SK-N-SH (cell line): ENCODE measurements around the gene MEIS1. TPM values are rescaled to one million over a fixed set of nuclear protein-coding genes. Genes with fewer than 3 reads are reported as not detected.

Experiments
- CTCF ChIA-PET: fragments of 300-600, 350-600 bp; formaldehyde crosslinking; extraction: SDS; loops from one replicate; lab custom pipeline; 2021; lab: Yijun Ruan, JAX
- POLR2A ChIA-PET: fragments of 350-600 bp; sonication (Branson Sonifier 250); formaldehyde crosslinking; extraction: SDS; loops from one replicate; lab custom pipeline; 2020; ENCODE audit warnings: antibody characterized with exemption, inconsistent platforms; lab: Yijun Ruan, JAX
- DNase-seq: peaks from one replicate; pipeline ENCODE4 v3.0.0; 2012
- H2AFZ ChIP-seq: fragments of 200-600 bp; sonication (generic); 2 replicates; pipeline ENCODE4 v1.8.1; 2016; ENCODE audit warnings: antibody characterized with exemption, mild to moderate bottlenecking, low read depth
- H3F3A ChIP-seq: fragments of 200-600 bp; sonication (generic); replicated peaks from 2 replicates; pipeline ENCODE3; 2016; ENCODE audit warnings: antibody characterized with exemption, mild to moderate bottlenecking; ENCODE audit not compliant: insufficient read depth
- H3K27ac ChIP-seq, 2 experiments: fragments of 200-500 bp in 1 of 2; fragments of 200-600 bp in 1 of 2; sonication (Bioruptor generic) in 1 of 2; sonication (generic), shearing (Covaris generic) in 1 of 2; 2 replicates each; pipeline versions ENCODE4 v1.5.1 to v1.6.1; 2014 to 2016; ENCODE audit warnings: low read depth in 2 of 2, inconsistent platforms in 1 of 2, low read length in 1 of 2, mild to moderate bottlenecking in 1 of 2, mixed read lengths in 1 of 2
- H3K27me3 ChIP-seq: fragments of 200-600 bp; sonication (generic), shearing (Covaris generic); 2 replicates; pipeline ENCODE4 v1.6.1; 2016; ENCODE audit warnings: mixed run types; ENCODE audit not compliant: insufficient read depth
- H3K36me3 ChIP-seq, 2 experiments: fragments of 200-500 bp in 1 of 2; fragments of 200-600 bp in 1 of 2; sonication (Bioruptor generic) in 1 of 2; sonication (generic) in 1 of 2; replicated peaks in 1 of 2; 2 replicates each; pipeline versions ENCODE3 to v1.5.1; 2014 to 2016; ENCODE audit warnings: low read length in 1 of 2, mild to moderate bottlenecking in 1 of 2; ENCODE audit not compliant: insufficient read depth in 2 of 2, control insufficient read depth in 1 of 2
- H3K4me1 ChIP-seq, 2 experiments: fragments of 200-500 bp in 1 of 2; fragments of 200-600 bp in 1 of 2; sonication (Bioruptor generic) in 1 of 2; sonication (generic), shearing (Covaris generic) in 1 of 2; 2 replicates each; pipeline versions ENCODE4 v1.5.1 to v1.6.1; 2014 to 2016; ENCODE audit warnings: low read depth in 1 of 2, low read length in 1 of 2, mixed run types in 1 of 2; ENCODE audit not compliant: insufficient read depth in 2 of 2, control insufficient read depth in 1 of 2
- H3K4me2 ChIP-seq: fragments of 200-600 bp; sonication (generic), shearing (Covaris generic); 2 replicates; pipeline ENCODE4 v1.6.1; 2017; ENCODE audit warnings: mixed run types
- H3K4me3 ChIP-seq, 2 experiments: fragments of 200-500 bp in 1 of 2; fragments of 200-600 bp in 1 of 2; sonication (Bioruptor generic) in 1 of 2; sonication (generic), shearing (Covaris generic) in 1 of 2; 2 replicates each; pipeline versions ENCODE4 v1.5.1 to v1.8.1; 2014 to 2016; ENCODE audit warnings: low read depth in 2 of 2, inconsistent platforms in 1 of 2, low read length in 1 of 2, mild to moderate bottlenecking in 1 of 2, mixed read lengths in 1 of 2, moderate library complexity in 1 of 2
- H3K79me2 ChIP-seq: fragments of 200-600 bp; sonication (generic); 2 replicates; pipeline ENCODE4 v1.8.1; 2017; ENCODE audit warnings: mild to moderate bottlenecking; ENCODE audit not compliant: insufficient read depth
- H3K9ac ChIP-seq: fragments of 200-600 bp; sonication (generic); 2 replicates; pipeline ENCODE4 v1.6.1; 2017; ENCODE audit warnings: mixed run types
- H3K9me2 ChIP-seq: fragments of 200-600 bp; sonication (generic); 2 replicates; pipeline ENCODE4 v1.6.1; 2017; ENCODE audit warnings: mixed run types
- H3K9me3 ChIP-seq: fragments of 200-600 bp; sonication (generic); 2 replicates; pipeline ENCODE4 v1.6.1; 2017; ENCODE audit warnings: mixed run types, mild to moderate bottlenecking, moderate library complexity
- H4K20me1 ChIP-seq: fragments of 200-600 bp; sonication (generic); 2 replicates; pipeline ENCODE4 v1.6.1; 2017; ENCODE audit warnings: mild to moderate bottlenecking, mixed run types; ENCODE audit not compliant: insufficient read depth
- CTCF ChIP-seq: fragments of 200-600 bp; sonication (generic); IDR thresholded peaks from 2 replicates; pipeline ENCODE4 v1.6.1; 2017; ENCODE audit warnings: antibody characterized with exemption, mild to moderate bottlenecking, moderate library complexity
- FOXJ3 ChIP-seq: sonication (generic); formaldehyde crosslinking; IDR thresholded peaks from 2 replicates; pipeline ENCODE4 v1.5.1; 2020; ENCODE audit warnings: mild to moderate bottlenecking, missing genetic modification reagents
- FOXM1 ChIP-seq: IDR thresholded peaks from 2 replicates; pipeline ENCODE4 v1.4.0; 2012; ENCODE audit warnings: low read depth, mild to moderate bottlenecking
- GATA2 ChIP-seq: sonication (generic); formaldehyde crosslinking; IDR thresholded peaks from 2 replicates; pipeline ENCODE4 v1.5.0; 2020; ENCODE audit warnings: mild to moderate bottlenecking, missing genetic modification reagents
- JUND ChIP-seq: IDR thresholded peaks from 2 replicates; pipeline ENCODE4 v1.4.0; 2012
- MAX ChIP-seq: IDR thresholded peaks from 2 replicates; pipeline ENCODE4 v1.4.0; 2012; ENCODE audit warnings: low read depth
- MEF2A ChIP-seq: IDR thresholded peaks from 2 replicates; pipeline ENCODE4 v1.4.0; 2012; ENCODE audit warnings: low read depth, borderline replicate concordance
- NRF1 ChIP-seq: IDR thresholded peaks from 2 replicates; pipeline ENCODE4 v1.6.1; 2012; ENCODE audit warnings: low read depth, mild to moderate bottlenecking, low read length
- PBX3 ChIP-seq: IDR thresholded peaks from 2 replicates; pipeline ENCODE4; 2012
- RAD21 ChIP-seq: IDR thresholded peaks from 2 replicates; pipeline ENCODE4 v1.6.1; 2012; ENCODE audit warnings: mild to moderate bottlenecking, low read length
- RCOR1 ChIP-seq: fragments of 150-350 bp; IDR thresholded peaks from 2 replicates; pipeline ENCODE4 v1.6.1; 2017; ENCODE audit warnings: antibody characterized with exemption, low read length
- RFX5 ChIP-seq: IDR thresholded peaks from 2 replicates; pipeline ENCODE4 v1.6.1; 2012; ENCODE audit warnings: mild to moderate bottlenecking, improper control_type of control experiment, low read length
- SMC3 ChIP-seq: IDR thresholded peaks from 2 replicates; pipeline ENCODE4 v1.6.1; 2012; ENCODE audit warnings: low read depth, low read length, improper control_type of control experiment
- TAF1 ChIP-seq: IDR thresholded peaks from 2 replicates; pipeline ENCODE4 v1.6.1; 2012; ENCODE audit warnings: low read depth, mild to moderate bottlenecking, low read length, moderate library complexity, borderline replicate concordance
- TCF12 ChIP-seq: IDR thresholded peaks from 2 replicates; pipeline ENCODE4 v1.4.0; 2012
- TEAD4 ChIP-seq: IDR thresholded peaks from 2 replicates; pipeline ENCODE4 v1.4.0; 2012; ENCODE audit warnings: mild to moderate bottlenecking, borderline replicate concordance; ENCODE audit not compliant: insufficient read depth
- USF1 ChIP-seq: IDR thresholded peaks from 2 replicates; pipeline ENCODE4 v1.4.0; 2012; ENCODE audit warnings: low read depth, borderline replicate concordance
- YY1 ChIP-seq: IDR thresholded peaks from 2 replicates; pipeline ENCODE4 v1.4.0; 2012; ENCODE audit warnings: low read depth, mild to moderate bottlenecking
- WGBS: methylation state at CpG from one replicate; pipeline ENCODE4 v1.1.6; 2017; ENCODE audit warnings: low lambda C conversion rate; 5-methylcytosine and 5-hydroxymethylcytosine counted together
- polyA plus RNA-seq, 3 experiments: library from polyadenylated mRNA; depleted of rRNA; stranded (reverse); fragments of >200 nt; gene quantifications; 2 replicates each; pipeline ENCODE4 v1.2.3, GENCODE V29; 2012

The MEIS1 gene
- polyA plus RNA-seq, 1 of the 3 experiments (the other 2 are of a cell fraction), result 16.9 TPM

GRCh38 chr2:66575625-66576310 lies 140.8 kb downstream of the MEIS1 start:
- WGBS, result 27% methylated on average over 36 of the region's 53 CpGs
- Histone ChIP-seq H3K9ac (peak overlapping the region; percentile 77; the same call in 1 of the 2 replicates), H3K4me3 (peak overlapping the region; percentile 53 to 73), H4K20me1 (no peaks in the 10 kb centered on the region), H3K36me3 (peaks cover 4 to 21% of the 10 kb centered on the region in 2 experiments), H3K9me3 (no peaks in the 10 kb centered on the region), H3K4me1 (peaks cover 5 to 18% of the 10 kb centered on the region in 2 experiments; a peak in 3 of 4 replicates), H3K79me2 (no peaks in the 10 kb centered on the region), H3K4me2 (peak overlapping the region; percentile 74), H3K9me2 (no peaks in the 10 kb centered on the region), H3K27me3 (no peaks in the 10 kb centered on the region), H3F3A (peaks cover 14% of the 10 kb centered on the region), H3K27ac (peak overlapping the region; percentile 73 to 93; a peak in 3 of 4 replicates), H2AFZ (peak overlapping the region; percentile 40; the same call in 1 of the 2 replicates)
- peak; percentile 69 for DNase-seq
- no peak for TF ChIP-seq TEAD4
- no peak for TF ChIP-seq GATA2
- TF ChIP-seq SMC3, result no peak
- no peak for TF ChIP-seq JUND
- no peak for TF ChIP-seq TCF12
- TF ChIP-seq FOXM1, result no peak
- no peak for TF ChIP-seq USF1
- no peak for TF ChIP-seq MEF2A
- no peak for TF ChIP-seq MAX
- no peak for TF ChIP-seq TAF1
- no peak for TF ChIP-seq NRF1
- no peak for TF ChIP-seq RFX5
- no peak; the same call in 1 of the 2 replicates for TF ChIP-seq CTCF
- no peak for TF ChIP-seq RAD21
- TF ChIP-seq FOXJ3 (CRISPR knock-in tag), result no peak
- no peak for TF ChIP-seq YY1
- TF ChIP-seq PBX3, result no peak
- no peak for TF ChIP-seq RCOR1
- POLR2A ChIA-PET, result interaction anchor here (0.9 to 3.2 kb wide), 2 partner anchors 141 kb away, joined by 4 to 27 read pairs; partner anchors contain the start of gene MEIS1
- CTCF ChIA-PET, result interaction anchor here (0.6 to 4.6 kb wide), 31 partner anchors 10 to 1459 kb away, joined by 3 to 35 read pairs (median 4); partner anchors contain the start of gene MEIS1
